Mammary epithelial cell (primary cell): ENCODE measurements around the gene GPC6.

Experiments
- EZH2 ChIP-seq: IDR thresholded peaks from 2 replicates; pipeline ENCODE4 v1.6.1; 2012; ENCODE audit warnings: low read length, inconsistent platforms, borderline replicate concordance
- TF ChIP-seq, protein P1 (sequence below), 2 donors: IDR thresholded peaks in 1 of 2; conservative IDR thresholded peaks in 1 of 2; 2 replicates each; pipeline ENCODE4 v1.5.1; 2011 to 2012; ENCODE audit warnings: inconsistent platforms in 2 of 2, low read length in 2 of 2, mild to moderate bottlenecking in 2 of 2, control low read depth in 1 of 2, low read depth in 1 of 2; ENCODE audit not compliant: insufficient read depth in 1 of 2; ENCODE audit errors: extremely low read depth in 1 of 2

DNA sequence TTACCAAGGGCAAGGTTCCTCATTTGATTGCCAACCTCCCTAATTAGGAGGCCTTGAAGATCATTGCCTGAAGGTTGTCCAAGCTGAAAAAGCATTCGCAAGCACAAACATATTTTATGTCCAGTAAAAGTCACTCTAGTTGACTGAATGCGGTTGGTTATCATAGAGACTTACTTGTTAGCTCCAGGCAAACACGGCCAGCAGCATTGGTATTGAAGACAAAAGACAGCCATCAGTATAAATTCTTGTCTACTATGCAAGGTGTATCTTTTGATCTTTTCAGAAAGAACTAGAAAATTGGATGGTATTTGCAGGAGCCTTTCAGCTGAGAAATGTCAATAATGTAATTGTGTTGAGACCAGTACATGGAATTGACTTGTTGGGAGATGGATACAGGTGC is 129.9 kb downstream of the GPC6 start:
- no peak for TF ChIP-seq EZH2
- TF ChIP-seq, protein P1, sequence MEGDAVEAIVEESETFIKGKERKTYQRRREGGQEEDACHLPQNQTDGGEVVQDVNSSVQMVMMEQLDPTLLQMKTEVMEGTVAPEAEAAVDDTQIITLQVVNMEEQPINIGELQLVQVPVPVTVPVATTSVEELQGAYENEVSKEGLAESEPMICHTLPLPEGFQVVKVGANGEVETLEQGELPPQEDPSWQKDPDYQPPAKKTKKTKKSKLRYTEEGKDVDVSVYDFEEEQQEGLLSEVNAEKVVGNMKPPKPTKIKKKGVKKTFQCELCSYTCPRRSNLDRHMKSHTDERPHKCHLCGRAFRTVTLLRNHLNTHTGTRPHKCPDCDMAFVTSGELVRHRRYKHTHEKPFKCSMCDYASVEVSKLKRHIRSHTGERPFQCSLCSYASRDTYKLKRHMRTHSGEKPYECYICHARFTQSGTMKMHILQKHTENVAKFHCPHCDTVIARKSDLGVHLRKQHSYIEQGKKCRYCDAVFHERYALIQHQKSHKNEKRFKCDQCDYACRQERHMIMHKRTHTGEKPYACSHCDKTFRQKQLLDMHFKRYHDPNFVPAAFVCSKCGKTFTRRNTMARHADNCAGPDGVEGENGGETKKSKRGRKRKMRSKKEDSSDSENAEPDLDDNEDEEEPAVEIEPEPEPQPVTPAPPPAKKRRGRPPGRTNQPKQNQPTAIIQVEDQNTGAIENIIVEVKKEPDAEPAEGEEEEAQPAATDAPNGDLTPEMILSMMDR (conservative IDR thresholded peaks at IDR 0.05 in 1 of 2, IDR thresholded peaks at IDR 0.05 in 1 of 2; ENCODE audit: extremely low read depth in 1 of 2, insufficient read depth in 1 of 2, low read depth in 1 of 2, low read length in 2 of 2) = no peak
